GM19023 (cell line): ENCODE results near the gene ZNF169.
"Not testable (repeated sequence)": the region's sequence is repeated elsewhere in the genome, so short reads cannot be mapped to it uniquely, and the experiment has no call there.

Source experiments
- ATAC-seq: cut with Tn5 transposase; IDR thresholded peaks from one replicate; pipeline ENCODE4 v1.9.1; 2021; ENCODE audit warnings: mild to moderate bottlenecking, moderate library complexity; ENCODE audit not compliant: unreplicated experiment

The ZNF169 gene

GRCh38 chr9:94259077-94259862 lies at the start of gene ZNF169:
Gene ZNF169, plus strand, starts transcription at chr9:94259298. Its CDS starts 19,515 bp downstream, at chr9:94278813.
- ATAC-seq = peak; percentile 100

GRCh38 chr9:94210616-94211603 lies 48.2 kb upstream of the ZNF169 start:
- ATAC-seq = no peak

GRCh38 chr9:94212091-94212490 lies 47.0 kb upstream of the ZNF169 start:
- ATAC-seq = no peak

GRCh38 chr9:94212531-94212930 lies 46.6 kb upstream of the ZNF169 start:
- ATAC-seq = no peak

GRCh38 chr9:94213511-94214124 lies 45.5 kb upstream of the ZNF169 start:
- peak; percentile 80 for ATAC-seq

- ATAC-seq = no peak
Measured at GRCh38 chr9:94222870-94223269, 36.2 kb upstream of the ZNF169 start.

- not testable (repeated sequence) for ATAC-seq
Measured at GRCh38 chr9:94225413-94225812, 33.7 kb upstream of the ZNF169 start.

- ATAC-seq = no peak
Measured at GRCh38 chr9:94228616-94229015, 30.5 kb upstream of the ZNF169 start.

GRCh38 chr9:94232428-94232827 lies 26.7 kb upstream of the ZNF169 start:
- no peak for ATAC-seq

- not testable (repeated sequence) for ATAC-seq
Measured at GRCh38 chr9:94241098-94241497, 18.0 kb upstream of the ZNF169 start.

GRCh38 chr9:94245651-94246050 lies 13.4 kb upstream of the ZNF169 start:
- ATAC-seq = no peak

GRCh38 chr9:94250456-94250855 lies 8.6 kb upstream of the ZNF169 start:
- ATAC-seq = no peak

- no peak for ATAC-seq
Measured at GRCh38 chr9:94256007-94256406, 3.1 kb upstream of the ZNF169 start.

GRCh38 chr9:94265626-94266402 lies 6.7 kb downstream of the ZNF169 start:
- ATAC-seq = not testable (repeated sequence)

- no peak for ATAC-seq
Measured at GRCh38 chr9:94269264-94269663, 10.2 kb downstream of the ZNF169 start.

GRCh38 chr9:94270009-94270408 lies 10.9 kb downstream of the ZNF169 start:
- ATAC-seq = no peak

GRCh38 chr9:94277029-94277428 lies 17.9 kb downstream of the ZNF169 start:
- ATAC-seq = not testable (repeated sequence)

- ATAC-seq = no peak
Measured at GRCh38 chr9:94277885-94278536, 18.9 kb downstream of the ZNF169 start.

GRCh38 chr9:94280409-94280989 lies 21.4 kb downstream of the ZNF169 start:
- no peak for ATAC-seq

- no peak for ATAC-seq
Measured at GRCh38 chr9:94281101-94281500, 22.0 kb downstream of the ZNF169 start.
